ENCODE results near the gene CAPS.

Gene CAPS

DNA sequence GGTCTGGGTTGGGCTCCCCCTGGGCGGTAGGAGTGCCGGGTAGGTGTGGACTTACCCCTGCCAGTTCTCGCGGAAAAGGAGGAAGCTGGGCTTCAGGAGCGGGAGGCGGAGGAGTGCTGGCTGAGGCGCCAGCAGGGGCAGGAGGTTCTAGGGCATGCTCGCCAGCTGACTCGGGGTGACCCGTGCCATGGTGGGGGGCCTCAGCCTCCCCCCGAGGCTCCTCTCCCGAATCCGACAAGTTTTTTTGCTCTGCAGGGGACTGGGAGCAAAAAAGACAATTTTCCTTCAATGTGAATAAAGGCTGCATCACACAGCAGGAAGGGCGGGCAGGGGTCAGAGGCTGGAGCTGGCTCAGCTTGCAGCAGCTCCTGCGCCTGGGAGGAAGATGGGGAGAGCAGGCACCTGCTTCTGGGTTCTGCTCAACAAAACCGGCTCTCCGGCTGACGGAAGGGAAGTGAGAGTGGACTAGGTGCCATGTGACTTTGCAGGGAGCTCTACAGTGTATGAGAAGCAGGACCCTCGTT lies 37.3 kb downstream of the CAPS start:
- TF ChIP-seq TAF1 (IDR thresholded peaks at IDR 0.05; ENCODE audit: borderline replicate concordance, insufficient read depth, low read length) (no peak), SIN3A (IDR thresholded peaks at IDR 0.05; ENCODE audit: borderline replicate concordance, insufficient read depth, low read length) (no peak), FOXP2 (optimal IDR thresholded peaks at IDR 0.05; ENCODE audit: borderline replicate concordance, extremely low read depth, extremely low read length, insufficient read depth) (no peak), POLR2AphosphoS5 (IDR thresholded peaks at IDR 0.05; ENCODE audit: low read depth, low read length) (no peak)
- TF ChIP-seq, protein P1, sequence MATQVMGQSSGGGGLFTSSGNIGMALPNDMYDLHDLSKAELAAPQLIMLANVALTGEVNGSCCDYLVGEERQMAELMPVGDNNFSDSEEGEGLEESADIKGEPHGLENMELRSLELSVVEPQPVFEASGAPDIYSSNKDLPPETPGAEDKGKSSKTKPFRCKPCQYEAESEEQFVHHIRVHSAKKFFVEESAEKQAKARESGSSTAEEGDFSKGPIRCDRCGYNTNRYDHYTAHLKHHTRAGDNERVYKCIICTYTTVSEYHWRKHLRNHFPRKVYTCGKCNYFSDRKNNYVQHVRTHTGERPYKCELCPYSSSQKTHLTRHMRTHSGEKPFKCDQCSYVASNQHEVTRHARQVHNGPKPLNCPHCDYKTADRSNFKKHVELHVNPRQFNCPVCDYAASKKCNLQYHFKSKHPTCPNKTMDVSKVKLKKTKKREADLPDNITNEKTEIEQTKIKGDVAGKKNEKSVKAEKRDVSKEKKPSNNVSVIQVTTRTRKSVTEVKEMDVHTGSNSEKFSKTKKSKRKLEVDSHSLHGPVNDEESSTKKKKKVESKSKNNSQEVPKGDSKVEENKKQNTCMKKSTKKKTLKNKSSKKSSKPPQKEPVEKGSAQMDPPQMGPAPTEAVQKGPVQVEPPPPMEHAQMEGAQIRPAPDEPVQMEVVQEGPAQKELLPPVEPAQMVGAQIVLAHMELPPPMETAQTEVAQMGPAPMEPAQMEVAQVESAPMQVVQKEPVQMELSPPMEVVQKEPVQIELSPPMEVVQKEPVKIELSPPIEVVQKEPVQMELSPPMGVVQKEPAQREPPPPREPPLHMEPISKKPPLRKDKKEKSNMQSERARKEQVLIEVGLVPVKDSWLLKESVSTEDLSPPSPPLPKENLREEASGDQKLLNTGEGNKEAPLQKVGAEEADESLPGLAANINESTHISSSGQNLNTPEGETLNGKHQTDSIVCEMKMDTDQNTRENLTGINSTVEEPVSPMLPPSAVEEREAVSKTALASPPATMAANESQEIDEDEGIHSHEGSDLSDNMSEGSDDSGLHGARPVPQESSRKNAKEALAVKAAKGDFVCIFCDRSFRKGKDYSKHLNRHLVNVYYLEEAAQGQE (IDR thresholded peaks at IDR 0.05; ENCODE audit: insufficient read depth in 1 of 2, low read depth in 2 of 2, low read length in 2 of 2) = no peak

DNA sequence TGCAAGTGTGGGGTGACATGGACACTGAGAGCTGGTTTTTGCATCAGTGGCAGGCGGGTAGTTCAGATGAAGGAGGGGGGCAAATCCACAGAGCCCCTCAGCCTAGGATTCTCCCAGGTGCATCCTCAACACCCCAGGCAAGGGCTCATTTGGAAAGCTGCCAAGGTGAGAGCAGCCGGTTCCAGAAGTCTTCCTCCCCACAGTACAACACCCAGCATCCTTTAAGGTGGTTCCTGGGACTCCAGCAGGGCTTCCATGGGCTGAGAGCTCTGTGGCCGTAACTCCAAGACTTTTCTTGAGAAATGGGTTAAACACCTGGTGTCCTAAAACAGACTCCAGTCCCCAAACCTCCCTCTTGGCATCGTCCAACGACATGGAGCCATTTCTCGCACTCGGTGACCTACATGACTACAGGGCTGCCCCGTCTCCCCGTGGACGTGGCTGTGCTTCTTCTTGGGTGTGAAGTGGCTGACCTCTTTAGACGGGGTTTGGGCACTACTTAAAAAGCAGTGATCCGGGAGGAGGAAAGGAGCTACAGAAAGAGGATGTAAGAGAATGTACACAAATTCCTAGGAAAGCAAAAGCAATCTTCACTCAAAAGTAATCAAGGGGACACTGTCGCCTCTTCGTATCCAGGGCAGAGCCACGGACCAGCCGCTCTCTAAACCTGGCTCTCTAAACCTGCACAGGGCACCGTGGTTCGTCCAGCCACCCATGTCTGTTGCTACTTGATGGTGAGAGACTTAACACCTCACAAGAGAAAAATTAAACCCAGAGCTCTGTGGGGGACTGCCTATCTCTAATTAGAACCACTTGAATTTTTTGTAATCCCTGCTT lies 38.4 kb downstream of the CAPS start:
- TF ChIP-seq POLR2AphosphoS5 (IDR thresholded peaks at IDR 0.05; ENCODE audit: low read depth, low read length) (no peak), FOXP2 (optimal IDR thresholded peaks at IDR 0.05; ENCODE audit: borderline replicate concordance, extremely low read depth, extremely low read length, insufficient read depth) (no peak), TAF1 (IDR thresholded peaks at IDR 0.05; ENCODE audit: borderline replicate concordance, insufficient read depth, low read length) (no peak), SIN3A (IDR thresholded peaks at IDR 0.05; ENCODE audit: borderline replicate concordance, insufficient read depth, low read length) (no peak)
- TF ChIP-seq, protein P1 (IDR thresholded peaks at IDR 0.05; ENCODE audit: insufficient read depth in 1 of 2, low read depth in 2 of 2, low read length in 2 of 2) = no peak

DNA sequence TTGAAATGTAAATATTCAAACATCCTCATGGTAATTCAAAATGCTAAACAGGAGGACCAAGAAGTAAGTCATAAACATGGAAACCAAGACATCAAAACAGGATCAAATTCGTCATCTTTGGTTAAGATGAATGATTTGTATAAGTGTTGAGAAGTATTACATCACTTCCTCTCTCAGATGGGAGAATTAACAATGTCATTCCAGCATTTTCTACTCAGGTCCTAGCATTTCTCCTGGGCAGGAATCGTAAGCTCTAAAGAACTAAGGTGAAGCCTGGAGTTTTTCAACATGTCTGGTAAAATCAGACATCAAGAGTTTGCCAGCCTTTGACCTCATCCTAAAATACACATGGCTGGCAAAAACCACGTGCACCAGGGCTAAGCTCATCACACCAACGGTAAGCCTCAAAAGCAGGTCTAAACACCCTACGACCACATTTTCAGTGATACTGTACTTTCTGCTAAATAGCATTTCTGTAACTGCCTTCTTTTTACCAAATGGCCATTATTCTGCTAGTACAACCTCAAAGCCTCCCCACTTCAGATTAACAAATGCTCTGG lies 39.1 kb downstream of the CAPS start:
- no peak for TF ChIP-seq TAF1 (IDR thresholded peaks at IDR 0.05; ENCODE audit: borderline replicate concordance, insufficient read depth, low read length)
- TF ChIP-seq, protein P1 (IDR thresholded peaks at IDR 0.05; ENCODE audit: insufficient read depth in 1 of 2, low read depth in 2 of 2, low read length in 2 of 2) = no peak
- no peak for TF ChIP-seq SIN3A (IDR thresholded peaks at IDR 0.05; ENCODE audit: borderline replicate concordance, insufficient read depth, low read length)
- no peak for TF ChIP-seq POLR2AphosphoS5 (IDR thresholded peaks at IDR 0.05; ENCODE audit: low read depth, low read length)

DNA sequence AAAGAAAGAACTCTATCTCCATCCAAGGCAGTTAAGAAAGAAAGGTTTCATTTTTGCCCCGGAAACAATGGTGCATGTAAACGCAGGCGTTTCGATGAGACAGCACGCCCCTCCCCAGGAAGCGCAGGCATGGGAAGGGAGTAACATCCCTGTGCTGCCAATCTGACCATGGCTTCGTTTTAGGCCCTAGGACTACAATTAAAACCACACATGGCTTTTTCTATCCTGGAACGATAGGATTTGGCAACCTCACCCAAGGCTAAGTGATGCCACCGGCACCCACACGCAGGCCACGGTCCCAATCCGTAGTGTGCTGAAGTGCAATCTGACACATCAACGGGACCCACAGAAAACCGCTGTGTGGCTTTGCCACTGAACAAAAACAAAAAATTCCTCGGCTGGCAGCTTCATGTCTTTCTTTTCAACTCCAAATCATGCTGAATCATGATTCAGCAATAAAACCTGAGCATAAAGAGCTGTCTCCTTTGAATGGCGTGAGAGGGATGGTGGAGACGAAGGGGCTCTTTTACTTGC lies 39.7 kb downstream of the CAPS start:
- TF ChIP-seq POLR2AphosphoS5 (IDR thresholded peaks at IDR 0.05; ENCODE audit: low read depth, low read length) = no peak
- no peak for TF ChIP-seq TAF1 (IDR thresholded peaks at IDR 0.05; ENCODE audit: borderline replicate concordance, insufficient read depth, low read length)
- TF ChIP-seq SIN3A (IDR thresholded peaks at IDR 0.05; ENCODE audit: borderline replicate concordance, insufficient read depth, low read length) = no peak
- TF ChIP-seq, protein P1 (IDR thresholded peaks at IDR 0.05; ENCODE audit: insufficient read depth in 1 of 2, low read depth in 2 of 2, low read length in 2 of 2) = no peak
- no peak for TF ChIP-seq FOXP2 (optimal IDR thresholded peaks at IDR 0.05; ENCODE audit: borderline replicate concordance, extremely low read depth, extremely low read length, insufficient read depth)

Measured in PFSK-1 (cell line).